Fibroblast of gingiva (primary cell): ENCODE data around the gene NBL1.

ENCODE experiments used
- DNase-seq: peaks from one replicate; pipeline ENCODE4 v3.0.0-alpha.2; 2011; ENCODE audit warnings: low read depth

Gene NBL1

DNA sequence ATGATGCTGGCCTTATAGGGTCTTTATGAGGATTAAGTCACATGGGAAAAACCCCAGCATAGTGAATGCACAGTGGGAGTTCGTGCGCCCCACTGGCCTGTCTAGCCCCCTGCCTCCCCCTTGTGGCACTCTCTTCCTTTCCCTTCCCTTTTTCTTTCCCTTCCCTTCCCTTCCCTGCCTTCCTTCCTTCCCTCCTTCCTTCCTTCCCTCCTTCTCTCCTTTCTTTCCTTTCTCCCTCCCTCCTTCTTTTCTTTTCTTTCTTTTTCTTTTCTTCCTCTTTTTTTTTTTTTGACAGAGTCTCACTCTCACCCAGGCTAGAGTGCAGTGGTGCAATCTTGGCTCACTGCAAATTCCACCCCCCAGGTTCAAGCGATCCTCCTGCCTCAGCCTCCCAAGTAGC, 59.2 kb downstream of the NBL1 start:
- no peak for DNase-seq

- peak; percentile 69 for DNase-seq
Measured at GRCh38 chr1:19704247-19705113, 60.4 kb downstream of the NBL1 start.

DNA sequence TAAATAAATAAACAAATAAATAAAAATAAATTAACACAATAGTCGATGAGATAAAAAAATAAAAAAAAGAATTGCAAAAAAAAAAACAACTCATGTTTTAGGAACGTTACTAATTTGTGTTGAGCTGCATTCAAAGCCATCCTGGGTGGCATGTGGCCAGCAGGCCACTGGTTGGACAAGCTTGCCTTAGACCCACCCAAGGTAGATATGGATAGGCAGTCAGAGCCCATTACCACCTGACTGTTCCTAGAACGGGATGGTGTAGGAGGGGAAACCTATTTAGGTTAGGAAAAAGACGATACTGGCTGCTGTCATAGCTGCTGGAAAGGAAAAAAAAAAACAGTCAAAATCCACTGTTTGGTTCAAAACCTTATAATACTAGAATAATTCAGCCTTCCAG, 61.4 kb downstream of the NBL1 start:
- DNase-seq = no peak

DNA sequence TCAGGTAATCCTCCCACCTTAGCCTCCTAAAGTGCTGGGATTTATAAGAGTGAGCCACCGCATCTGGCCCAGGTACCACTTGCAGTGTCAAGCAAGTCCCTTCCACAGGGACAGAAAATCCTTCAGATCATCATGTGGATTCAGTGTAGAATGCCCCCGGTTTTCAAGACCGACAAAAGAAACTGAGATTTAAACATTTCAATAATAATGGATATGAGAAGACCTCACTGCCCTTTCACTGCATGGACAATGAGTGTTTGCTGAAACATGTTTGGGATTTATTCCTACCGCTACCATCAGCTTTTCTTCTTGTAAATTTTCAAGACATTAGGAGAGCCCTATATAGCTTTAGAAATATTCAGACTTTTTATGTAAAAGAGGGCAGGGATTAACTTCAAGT, 62.0 kb downstream of the NBL1 start:
- DNase-seq = no peak
